SIG-M5 treated with dmso at 0.1 percent for 504 hours (cell line): ENCODE results near the gene NUP155.
"Not testable (repeated sequence)": the region's sequence is repeated elsewhere in the genome, so short reads cannot be mapped to it uniquely, and the experiment has no call there.

Experiments used
- DNase-seq: peaks from one replicate; lab custom pipeline; 2025; ENCODE audit not compliant: unreplicated experiment; lab: John Stamatoyannopoulos, UW

The NUP155 gene

GRCh38 chr5:37370864-37371726 lies at the start of gene NUP155:
Gene NUP155, minus strand, starts transcription at chr5:37371106. Its CDS starts 129 bp downstream, at chr5:37370977.
- peak; percentile 97 for DNase-seq

DNA sequence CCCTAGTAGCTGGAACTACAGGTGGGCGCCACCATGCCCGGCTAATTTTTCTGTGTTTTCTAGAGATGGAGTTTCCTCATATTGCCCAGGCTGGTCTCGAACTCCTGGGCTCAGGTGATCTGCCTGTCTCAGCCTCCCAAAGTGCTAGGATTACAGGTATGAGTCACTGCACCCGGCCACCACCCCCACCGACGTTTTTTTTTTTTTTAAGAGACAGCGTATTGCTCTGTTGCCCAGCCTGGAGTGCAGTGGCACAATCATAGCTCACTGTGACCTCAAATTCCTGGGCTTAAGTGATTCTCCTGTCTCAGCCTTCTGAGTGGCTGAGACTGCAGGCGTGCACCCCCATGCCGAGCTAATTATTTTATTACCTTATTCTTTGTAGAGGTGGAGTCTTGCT lies 46.4 kb upstream of the NUP155 start:
- no peak for DNase-seq

DNA sequence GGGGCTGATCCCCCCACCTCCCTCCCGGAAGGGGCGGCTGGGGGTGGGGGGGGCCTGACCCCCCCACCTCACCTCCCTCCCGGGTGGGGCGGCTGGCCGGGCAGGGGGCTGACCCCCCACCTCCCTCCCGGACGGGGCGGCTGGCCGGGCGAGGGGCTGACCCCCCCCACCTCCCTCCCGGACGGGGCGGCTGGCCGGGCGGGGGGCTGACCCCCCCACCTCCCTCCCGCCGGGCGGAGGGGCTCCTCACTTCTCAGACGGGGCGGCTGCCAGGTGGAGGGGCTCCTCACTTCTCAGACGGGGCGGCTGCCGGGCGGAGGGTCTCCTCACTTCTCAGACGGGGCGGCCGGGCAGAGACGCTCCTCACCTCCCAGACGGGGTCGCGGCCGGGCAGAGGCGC lies 44.5 kb upstream of the NUP155 start:
- DNase-seq, result not testable (repeated sequence)

DNA sequence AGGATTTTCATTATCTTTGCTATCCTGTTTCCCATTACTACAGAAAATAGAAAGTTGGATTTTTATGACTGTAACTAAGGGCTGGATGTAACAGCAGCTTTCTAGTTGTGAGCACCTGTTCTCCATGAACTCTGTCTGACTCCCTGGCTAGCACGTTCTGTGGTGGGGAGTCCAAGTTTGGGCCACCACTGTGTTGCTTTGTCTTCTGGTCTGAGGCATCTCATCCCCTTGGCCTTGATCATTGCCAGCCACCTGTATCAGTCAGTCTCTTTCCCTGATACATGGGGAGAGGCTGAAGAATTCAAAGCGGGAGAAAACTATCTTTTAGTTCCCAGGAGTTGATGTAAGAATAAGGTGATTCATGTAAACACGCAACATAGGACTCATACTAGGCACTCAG lies 41.6 kb upstream of the NUP155 start:
- no peak for DNase-seq

GRCh38 chr5:37400501-37400900 lies 29.6 kb upstream of the NUP155 start:
- no peak for DNase-seq

DNA sequence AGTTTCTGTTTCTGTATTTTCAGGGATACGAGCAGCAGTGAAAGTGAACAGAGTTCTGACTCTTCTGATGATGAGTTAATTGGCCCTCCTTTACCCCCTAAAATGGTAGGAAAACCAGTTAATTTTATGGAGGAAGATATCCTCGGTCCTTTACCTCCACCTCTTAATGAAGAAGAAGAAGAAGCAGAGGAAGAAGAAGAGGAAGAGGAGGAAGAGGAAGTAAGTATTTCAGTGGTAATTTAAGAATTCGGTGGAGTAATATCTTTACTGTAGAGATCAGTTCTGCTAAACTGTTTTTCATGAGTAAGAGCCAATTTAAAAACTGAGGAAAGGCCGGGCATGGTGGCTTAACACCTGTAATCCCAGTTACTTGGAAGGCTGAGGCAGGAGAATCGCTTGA lies 25.4 kb upstream of the NUP155 start:
- peak; percentile 27 for DNase-seq

GRCh38 chr5:37391591-37391990 lies 20.7 kb upstream of the NUP155 start:
- DNase-seq, result peak; percentile 46

- DNase-seq, result peak; percentile 93
These were observed 8.3 kb upstream of the NUP155 start, which contains the start of gene WDR70 for GRCh38 chr5:37379100-37379628. Gene WDR70, plus strand, starts transcription at chr5:37379318. Its CDS starts 50 bp downstream, at chr5:37379368.

DNA sequence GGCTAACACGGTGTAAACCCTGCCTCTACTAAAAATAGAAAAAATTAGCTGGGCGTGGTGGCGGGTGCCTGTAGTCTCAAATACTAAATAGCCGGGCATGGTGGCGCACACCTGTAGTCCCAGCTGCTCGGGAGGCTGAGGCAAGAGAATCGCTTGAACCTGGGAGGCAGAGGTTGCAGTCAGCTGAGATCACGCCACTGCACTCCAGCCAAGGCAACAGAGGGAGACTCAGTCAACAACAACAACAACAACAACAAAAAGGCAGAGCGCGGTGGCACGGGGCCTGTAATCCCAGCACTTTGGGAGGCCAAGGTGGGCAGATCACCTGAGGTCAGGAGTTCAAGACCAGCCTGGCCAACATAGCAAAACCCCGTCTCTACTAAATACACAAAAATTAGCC lies 7.2 kb upstream of the NUP155 start:
- not testable (repeated sequence) for DNase-seq

- no peak for DNase-seq
These were observed 4.2 kb upstream of the NUP155 start for GRCh38 chr5:37375091-37375490.

DNA sequence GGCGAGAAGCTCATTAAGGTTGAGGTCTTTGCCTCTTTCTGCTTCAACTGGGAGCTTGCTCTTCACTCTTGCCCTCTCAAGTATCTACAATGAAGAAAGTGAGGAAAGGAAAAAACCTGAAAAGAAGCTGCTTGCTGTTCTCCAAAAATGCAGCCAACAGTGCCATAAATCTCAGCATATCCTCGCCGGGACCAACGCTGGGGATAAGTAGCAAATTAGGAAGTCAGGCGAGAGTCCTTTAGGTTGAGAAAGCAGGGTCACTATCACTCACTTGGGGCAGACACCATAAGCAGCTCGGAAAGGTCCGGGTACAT lies 399 bp downstream of the NUP155 start:
- DNase-seq, result peak; percentile 40

DNA sequence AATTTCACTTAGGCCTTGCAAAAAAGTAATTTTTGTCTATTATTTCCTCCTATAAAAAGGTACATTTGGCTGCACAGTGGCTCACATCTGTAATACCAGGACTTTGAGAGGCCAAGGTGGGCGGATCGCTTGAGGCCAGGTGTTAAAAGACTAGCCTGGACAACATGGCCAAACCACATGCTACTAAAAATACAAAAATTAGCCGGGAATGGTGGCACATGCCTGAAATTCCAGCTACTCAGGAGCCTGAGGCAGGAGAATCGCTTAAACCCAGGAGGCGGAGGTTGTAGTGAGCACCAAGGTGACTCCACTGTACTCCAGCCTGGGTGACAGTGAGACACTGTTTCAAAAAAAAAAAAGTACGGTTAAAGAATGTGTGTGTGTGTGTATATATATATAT lies 15.7 kb downstream of the NUP155 start:
- no peak for DNase-seq

- DNase-seq, result not testable (repeated sequence)
These were observed 28.2 kb downstream of the NUP155 start for GRCh38 chr5:37342741-37343140.

DNA sequence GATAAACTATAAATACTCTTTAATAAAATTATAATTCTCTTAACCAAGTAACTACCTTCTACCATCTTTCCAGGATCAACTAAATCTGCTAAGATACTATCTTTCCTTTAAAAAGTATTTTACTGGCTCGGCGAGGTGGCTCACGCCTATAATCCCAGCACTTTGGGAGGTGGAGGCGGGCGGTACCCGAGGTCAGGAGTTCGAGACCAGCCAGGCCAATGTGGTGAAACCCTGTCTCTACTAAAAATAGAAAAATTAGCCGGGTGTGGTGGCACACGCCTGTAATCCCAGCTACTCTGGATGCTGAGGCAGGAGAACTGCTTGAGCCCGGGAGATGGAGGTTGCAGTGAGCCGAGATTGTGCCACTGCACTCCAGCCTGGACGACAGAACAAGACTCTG lies 36.2 kb downstream of the NUP155 start:
- DNase-seq, result not testable (repeated sequence)

DNA sequence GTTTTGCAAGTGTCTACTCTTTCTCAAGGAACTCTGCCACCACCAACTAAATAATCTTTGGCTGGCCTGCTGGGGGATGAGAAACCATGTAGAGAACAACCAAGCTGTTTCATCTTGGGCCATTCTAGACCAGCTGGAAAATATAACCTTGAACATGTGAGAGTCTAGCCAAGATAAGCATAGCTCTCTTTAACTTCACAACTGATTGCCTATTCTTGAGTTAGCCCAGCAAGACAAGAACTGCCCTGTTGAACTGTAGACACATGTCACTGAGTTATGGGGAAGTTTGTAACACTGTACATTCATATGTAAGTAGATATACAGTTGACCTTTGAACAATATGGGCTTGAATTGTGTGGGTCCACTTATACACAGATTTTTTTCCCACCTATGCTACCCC lies 44.4 kb downstream of the NUP155 start:
- no peak for DNase-seq

GRCh38 chr5:37323607-37324006 lies 47.3 kb downstream of the NUP155 start:
- peak; percentile 61 for DNase-seq

GRCh38 chr5:37319037-37319782 lies 51.7 kb downstream of the NUP155 start:
- DNase-seq, result no peak

DNA sequence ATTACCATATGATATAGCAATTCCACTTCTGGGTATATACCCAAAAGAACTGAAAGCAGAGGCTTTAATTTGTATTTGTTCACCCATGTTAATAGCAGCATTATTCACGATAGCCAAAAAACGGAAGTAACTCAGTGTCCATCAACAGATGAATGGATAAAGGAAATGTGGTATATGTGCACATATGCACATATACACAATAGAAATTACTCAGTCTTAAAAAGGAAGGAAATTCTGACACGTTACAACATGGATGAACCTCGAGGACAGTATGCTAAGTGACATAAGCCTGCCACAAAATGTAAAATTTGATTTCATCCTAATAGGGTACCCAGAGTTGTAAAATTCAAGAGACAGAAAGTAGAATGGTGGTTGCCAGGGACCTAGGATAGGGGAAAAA lies 54.9 kb downstream of the NUP155 start:
- no peak for DNase-seq

DNA sequence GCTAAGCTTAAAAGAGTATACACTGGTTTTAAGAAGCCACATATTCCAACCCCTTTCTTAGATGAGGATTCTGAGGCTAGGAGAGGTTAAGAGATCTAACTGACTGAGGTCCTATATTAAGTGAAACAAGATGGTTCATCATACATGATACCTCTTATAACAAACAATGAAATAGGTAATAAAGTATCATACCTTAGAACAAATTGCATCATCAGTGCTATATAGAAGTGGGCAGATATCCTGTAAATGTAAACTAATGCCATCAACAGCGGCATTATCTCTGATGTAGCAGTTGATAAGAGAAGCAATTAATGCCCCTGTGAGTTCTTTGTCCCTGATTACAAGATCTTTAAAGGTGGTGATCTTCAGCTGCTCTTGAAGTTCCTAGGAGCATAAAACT lies 60.5 kb downstream of the NUP155 start:
- no peak for DNase-seq

GRCh38 chr5:37308793-37309192 lies 62.1 kb downstream of the NUP155 start:
- peak; percentile 15 for DNase-seq

DNA sequence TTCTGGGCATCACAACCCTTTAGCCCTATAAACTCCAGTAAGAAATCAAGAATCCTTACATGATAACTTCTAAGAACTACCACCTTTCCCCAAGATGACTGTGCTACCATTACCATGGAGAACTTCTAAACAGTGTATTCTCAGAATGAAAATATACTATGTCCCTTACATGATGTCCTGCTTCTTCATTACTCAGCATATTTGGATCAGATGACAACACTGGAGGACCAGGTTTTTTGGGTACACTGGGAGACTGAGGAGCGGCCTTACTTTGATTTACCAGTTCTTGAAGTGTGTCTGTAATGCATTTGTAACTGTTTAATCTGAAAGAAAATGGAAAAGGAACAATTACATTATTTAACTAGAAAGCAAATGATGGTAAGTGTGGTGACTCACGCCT lies 66.0 kb downstream of the NUP155 start:
- DNase-seq, result no peak

DNA sequence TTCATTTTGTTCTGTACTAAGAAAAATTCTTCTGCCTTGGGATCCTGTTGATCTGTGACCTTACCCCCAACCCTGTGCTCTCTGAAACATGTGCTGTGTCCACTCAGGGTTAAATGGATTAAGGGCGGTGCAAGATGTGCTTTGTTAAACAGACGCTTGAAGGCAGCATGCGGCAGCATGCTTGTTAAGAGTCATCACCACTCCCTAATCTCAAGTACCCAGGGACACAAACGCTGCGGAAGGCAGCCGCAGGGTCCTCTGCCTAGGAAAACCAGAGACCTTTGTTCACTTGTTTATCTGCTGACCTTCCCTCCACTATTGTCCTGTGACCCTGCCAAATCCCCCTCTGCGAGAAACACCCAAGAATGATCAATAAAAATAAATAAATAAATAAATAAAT lies 74.6 kb downstream of the NUP155 start:
- not testable (repeated sequence) for DNase-seq
